Neural cell (in vitro differentiated cells): ENCODE data around the gene RUFY4. TPM values are rescaled to one million over a fixed set of nuclear protein-coding genes. Genes with fewer than 3 reads are reported as not detected.

Experiments
- H2AFZ ChIP-seq: fragments of 200-600, 300-800 bp; sonication (generic), shearing (Covaris generic); 2 replicates; pipeline ENCODE4 v1.6.0; 2014; ENCODE audit warnings: low read depth, mild to moderate bottlenecking, antibody characterized with exemption, low read length, moderate library complexity
- H3F3A ChIP-seq: fragments of 200-600 bp; shearing (Covaris generic); 2 replicates; pipeline ENCODE4 v1.6.1; 2016; ENCODE audit warnings: mild to moderate bottlenecking, moderate library complexity, mixed read lengths, antibody characterized with exemption, low read length; ENCODE audit not compliant: insufficient read depth, poor library complexity, severe bottlenecking
- H3K27ac ChIP-seq: fragments of 200-600, 300-800 bp; sonication (generic), shearing (Covaris generic); 2 replicates; pipeline ENCODE4 v1.5.1; 2014; ENCODE audit warnings: mild to moderate bottlenecking, low read length, moderate library complexity
- H3K27me3 ChIP-seq: fragments of 300-800, 200-600 bp; sonication (generic), shearing (Covaris generic); 2 replicates; pipeline ENCODE4 v1.6.0; 2014; ENCODE audit warnings: mild to moderate bottlenecking, low read depth, low read length, moderate library complexity; ENCODE audit not compliant: insufficient read depth
- H3K36me3 ChIP-seq: fragments of 300-800, 200-600 bp; sonication (generic), shearing (Covaris generic); 2 replicates; pipeline ENCODE4 v1.5.1; 2014; ENCODE audit warnings: mild to moderate bottlenecking, antibody characterized with exemption, low read length, moderate library complexity; ENCODE audit not compliant: insufficient read depth
- H3K4me2 ChIP-seq: fragments of 300-800, 200-600 bp; sonication (generic), shearing (Covaris generic); 2 replicates; pipeline ENCODE4 v1.6.0; 2014; ENCODE audit warnings: mild to moderate bottlenecking, low read length
- H3K4me3 ChIP-seq: fragments of 300-800, 200-600 bp; sonication (generic), shearing (Covaris generic); 2 replicates; pipeline ENCODE4 v1.5.1; 2014; ENCODE audit warnings: mild to moderate bottlenecking, low read length, moderate library complexity
- H3K79me2 ChIP-seq: fragments of 200-600 bp; shearing (Covaris generic); replicated peaks from 2 replicates; pipeline ENCODE4 v1.6.0; 2014; ENCODE audit warnings: mild to moderate bottlenecking, low read length, moderate library complexity; ENCODE audit not compliant: insufficient read depth
- H3K9ac ChIP-seq: fragments of 300-800, 200-600 bp; sonication (generic), shearing (Covaris generic); 2 replicates; pipeline ENCODE4 v1.6.1; 2016; ENCODE audit warnings: mild to moderate bottlenecking, low read length, mixed read lengths
- H3K9me2 ChIP-seq: fragments of 200-600 bp; shearing (Covaris generic); 2 replicates; pipeline ENCODE4 v1.6.1; 2016; ENCODE audit warnings: mild to moderate bottlenecking, low read length, mixed read lengths; ENCODE audit not compliant: insufficient read depth
- H3K9me3 ChIP-seq: fragments of 200-600, 300-800 bp; sonication (generic), shearing (Covaris generic); 2 replicates; pipeline ENCODE4 v1.6.1; 2016; ENCODE audit warnings: mild to moderate bottlenecking, mixed run types, low read length, moderate library complexity, mixed read lengths
- H4K20me1 ChIP-seq: fragments of 200-600 bp; shearing (Covaris generic); 2 replicates; pipeline ENCODE4 v1.6.1; 2016; ENCODE audit warnings: mild to moderate bottlenecking, mixed run types; ENCODE audit not compliant: insufficient read depth
- EP300 ChIP-seq: fragments of 450-650 bp; conservative IDR thresholded peaks from 2 replicates; pipeline ENCODE4 v1.6.1; 2014; ENCODE audit warnings: antibody characterized with exemption, mild to moderate bottlenecking, moderate library complexity; ENCODE audit not compliant: poor library complexity, severe bottlenecking
- EZH2 ChIP-seq: fragments of 200-600, 300-800 bp; shearing (Covaris generic), sonication (generic); IDR thresholded peaks from 2 replicates; pipeline ENCODE4 v1.6.1; 2014; ENCODE audit warnings: antibody characterized with exemption, low read length, borderline replicate concordance, mild to moderate bottlenecking; ENCODE audit not compliant: insufficient read depth, poor library complexity, severe bottlenecking
- MXI1 ChIP-seq: fragments of 450-650 bp; conservative IDR thresholded peaks from 2 replicates; pipeline ENCODE4 v1.6.1; 2014; ENCODE audit warnings: antibody characterized with exemption, mild to moderate bottlenecking; ENCODE audit not compliant: poor library complexity, severe bottlenecking
- POLR2AphosphoS5 ChIP-seq: IDR thresholded peaks from 2 replicates; pipeline ENCODE4 v1.6.1; 2012
- RAD21 ChIP-seq: fragments of 450-650 bp; conservative IDR thresholded peaks from 2 replicates; pipeline ENCODE4 v1.6.1; 2014; ENCODE audit warnings: antibody characterized with exemption, mild to moderate bottlenecking, moderate library complexity
- SMC3 ChIP-seq: fragments of 450-650 bp; conservative IDR thresholded peaks from 2 replicates; pipeline ENCODE4 v1.6.1; 2014; ENCODE audit warnings: antibody characterized with exemption, mild to moderate bottlenecking, moderate library complexity; ENCODE audit not compliant: poor library complexity
- TAF1 ChIP-seq: IDR thresholded peaks from 2 replicates; pipeline ENCODE4 v1.6.1; 2012; ENCODE audit warnings: low read depth
- polyA plus RNA-seq: library from polyadenylated mRNA; depleted of rRNA; stranded (reverse); fragments of >200 nt; gene quantifications from 2 replicates; pipeline ENCODE4 v1.2.3, GENCODE V29; 2014
- TF ChIP-seq, protein P1 (sequence below): IDR thresholded peaks from 2 replicates; pipeline ENCODE4 v1.6.1; 2012; ENCODE audit warnings: borderline replicate concordance
- TF ChIP-seq, protein P2 (sequence below): fragments of 450-650 bp; IDR thresholded peaks from 2 replicates; pipeline ENCODE4 v1.5.1; 2014; ENCODE audit warnings: antibody characterized with exemption, mild to moderate bottlenecking, moderate library complexity; ENCODE audit not compliant: poor library complexity, severe bottlenecking

RUFY4 gene
- polyA plus RNA-seq, 1 donor from 2014 or later, result not detected

DNA sequence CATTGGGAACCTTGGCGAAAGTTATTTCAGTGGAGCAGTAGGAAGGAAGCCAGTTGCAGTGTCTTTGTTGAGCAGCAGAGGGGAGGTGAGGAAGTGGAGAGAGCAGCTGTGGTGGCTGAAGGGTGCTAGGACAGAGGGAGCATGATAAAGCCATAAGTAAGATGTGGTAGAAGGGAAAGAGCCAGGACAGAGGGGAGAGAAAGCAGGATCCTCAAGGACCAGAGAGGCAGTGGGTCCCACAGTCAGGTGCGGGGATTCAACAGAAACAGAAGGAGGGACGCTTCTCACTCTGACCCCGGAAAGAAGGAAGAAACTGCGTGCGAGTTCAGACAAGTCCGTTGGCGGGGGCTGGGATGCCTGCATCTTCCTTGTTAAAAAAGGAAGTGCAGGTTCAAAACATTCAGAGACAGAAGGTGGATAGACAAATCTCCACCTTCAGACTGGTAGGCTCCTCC lies 56.6 kb downstream of the RUFY4 start, which contains the start of gene CXCR2:
TSS of gene CXCR2 (plus strand) at position 403 of the 455 bp plus-strand sequence. CDS start 8,774 bp downstream, outside the sequence.
- Histone ChIP-seq H3K27ac (no peak within 1 kb of the TSS), H3K9me2 (no peaks in the 10 kb centered on the region), H3K79me2 (no peaks in the 10 kb centered on the region), H2AFZ (no peak within 1 kb of the TSS), H4K20me1 (no peaks in the 10 kb centered on the region), H3K4me2 (no peak within 1 kb of the TSS), H3K9me3 (no peaks in the 10 kb centered on the region), H3K4me3 (no peak within 1 kb of the TSS), H3K36me3 (no peaks in the 10 kb centered on the region), H3F3A (no peaks in the 10 kb centered on the region), H3K27me3 (no peaks in the 10 kb centered on the region), H3K9ac (no peak within 1 kb of the TSS)
- TF ChIP-seq EZH2 (no peak), TAF1 (no peak), MXI1 (no peak), POLR2AphosphoS5 (no peak), EP300 (no peak), SMC3 (no peak), RAD21 (no peak)
- TF ChIP-seq, protein P1, sequence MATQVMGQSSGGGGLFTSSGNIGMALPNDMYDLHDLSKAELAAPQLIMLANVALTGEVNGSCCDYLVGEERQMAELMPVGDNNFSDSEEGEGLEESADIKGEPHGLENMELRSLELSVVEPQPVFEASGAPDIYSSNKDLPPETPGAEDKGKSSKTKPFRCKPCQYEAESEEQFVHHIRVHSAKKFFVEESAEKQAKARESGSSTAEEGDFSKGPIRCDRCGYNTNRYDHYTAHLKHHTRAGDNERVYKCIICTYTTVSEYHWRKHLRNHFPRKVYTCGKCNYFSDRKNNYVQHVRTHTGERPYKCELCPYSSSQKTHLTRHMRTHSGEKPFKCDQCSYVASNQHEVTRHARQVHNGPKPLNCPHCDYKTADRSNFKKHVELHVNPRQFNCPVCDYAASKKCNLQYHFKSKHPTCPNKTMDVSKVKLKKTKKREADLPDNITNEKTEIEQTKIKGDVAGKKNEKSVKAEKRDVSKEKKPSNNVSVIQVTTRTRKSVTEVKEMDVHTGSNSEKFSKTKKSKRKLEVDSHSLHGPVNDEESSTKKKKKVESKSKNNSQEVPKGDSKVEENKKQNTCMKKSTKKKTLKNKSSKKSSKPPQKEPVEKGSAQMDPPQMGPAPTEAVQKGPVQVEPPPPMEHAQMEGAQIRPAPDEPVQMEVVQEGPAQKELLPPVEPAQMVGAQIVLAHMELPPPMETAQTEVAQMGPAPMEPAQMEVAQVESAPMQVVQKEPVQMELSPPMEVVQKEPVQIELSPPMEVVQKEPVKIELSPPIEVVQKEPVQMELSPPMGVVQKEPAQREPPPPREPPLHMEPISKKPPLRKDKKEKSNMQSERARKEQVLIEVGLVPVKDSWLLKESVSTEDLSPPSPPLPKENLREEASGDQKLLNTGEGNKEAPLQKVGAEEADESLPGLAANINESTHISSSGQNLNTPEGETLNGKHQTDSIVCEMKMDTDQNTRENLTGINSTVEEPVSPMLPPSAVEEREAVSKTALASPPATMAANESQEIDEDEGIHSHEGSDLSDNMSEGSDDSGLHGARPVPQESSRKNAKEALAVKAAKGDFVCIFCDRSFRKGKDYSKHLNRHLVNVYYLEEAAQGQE, result no peak
- TF ChIP-seq, protein P2, sequence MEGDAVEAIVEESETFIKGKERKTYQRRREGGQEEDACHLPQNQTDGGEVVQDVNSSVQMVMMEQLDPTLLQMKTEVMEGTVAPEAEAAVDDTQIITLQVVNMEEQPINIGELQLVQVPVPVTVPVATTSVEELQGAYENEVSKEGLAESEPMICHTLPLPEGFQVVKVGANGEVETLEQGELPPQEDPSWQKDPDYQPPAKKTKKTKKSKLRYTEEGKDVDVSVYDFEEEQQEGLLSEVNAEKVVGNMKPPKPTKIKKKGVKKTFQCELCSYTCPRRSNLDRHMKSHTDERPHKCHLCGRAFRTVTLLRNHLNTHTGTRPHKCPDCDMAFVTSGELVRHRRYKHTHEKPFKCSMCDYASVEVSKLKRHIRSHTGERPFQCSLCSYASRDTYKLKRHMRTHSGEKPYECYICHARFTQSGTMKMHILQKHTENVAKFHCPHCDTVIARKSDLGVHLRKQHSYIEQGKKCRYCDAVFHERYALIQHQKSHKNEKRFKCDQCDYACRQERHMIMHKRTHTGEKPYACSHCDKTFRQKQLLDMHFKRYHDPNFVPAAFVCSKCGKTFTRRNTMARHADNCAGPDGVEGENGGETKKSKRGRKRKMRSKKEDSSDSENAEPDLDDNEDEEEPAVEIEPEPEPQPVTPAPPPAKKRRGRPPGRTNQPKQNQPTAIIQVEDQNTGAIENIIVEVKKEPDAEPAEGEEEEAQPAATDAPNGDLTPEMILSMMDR, result no peak

DNA sequence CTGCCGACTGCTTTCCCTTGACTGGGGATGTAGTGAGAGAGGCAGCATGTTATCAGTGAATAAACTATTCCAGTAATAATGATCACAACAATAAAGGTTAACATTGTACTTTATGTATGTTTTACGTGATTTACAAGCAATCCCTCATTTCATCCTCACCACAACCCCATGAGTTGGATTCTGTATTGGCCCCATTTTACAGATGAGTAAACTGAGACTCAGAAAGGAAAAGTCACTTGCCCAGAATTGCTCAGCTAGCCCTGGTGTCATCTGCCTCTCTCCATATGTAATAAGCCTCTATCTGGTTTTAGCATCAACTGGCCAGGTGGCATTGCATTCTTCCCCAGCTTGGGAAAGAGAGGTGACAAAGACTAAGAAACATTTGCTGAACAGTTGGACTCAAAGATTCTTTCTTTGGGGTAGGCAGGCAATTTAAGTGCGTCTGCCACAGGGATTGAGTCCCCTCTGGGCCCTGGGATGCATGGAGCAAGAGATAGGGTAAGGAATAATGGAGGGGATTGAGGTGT lies 58.9 kb downstream of the RUFY4 start:
- H3K79me2 ChIP-seq, result no peaks in the 10 kb centered on the region

More for the DNA sequence above, 58.9 kb downstream of the RUFY4 start:
- H3K9me2 ChIP-seq, result no peaks in the 10 kb centered on the region
- H3K9ac ChIP-seq, result no peak overlapping the region
- H3K4me2 ChIP-seq, result no peak overlapping the region
- no peaks in the 10 kb centered on the region for H3F3A ChIP-seq
- H3K9me3 ChIP-seq, result no peaks in the 10 kb centered on the region
- TF ChIP-seq EZH2 (no peak), POLR2AphosphoS5 (no peak), SMC3 (no peak), MXI1 (no peak), EP300 (no peak), TAF1 (no peak), RAD21 (no peak)
- TF ChIP-seq, protein P1, result no peak
- TF ChIP-seq, protein P2, result no peak
- no peaks in the 10 kb centered on the region for H4K20me1 ChIP-seq
- H3K27ac ChIP-seq, result no peak overlapping the region
- H3K27me3 ChIP-seq, result no peaks in the 10 kb centered on the region
- no peak overlapping the region for H3K4me3 ChIP-seq
- H2AFZ ChIP-seq, result no peak overlapping the region
- H3K36me3 ChIP-seq, result no peaks in the 10 kb centered on the region
